ENCODE data around the gene NODAL.

NODAL gene

DNA sequence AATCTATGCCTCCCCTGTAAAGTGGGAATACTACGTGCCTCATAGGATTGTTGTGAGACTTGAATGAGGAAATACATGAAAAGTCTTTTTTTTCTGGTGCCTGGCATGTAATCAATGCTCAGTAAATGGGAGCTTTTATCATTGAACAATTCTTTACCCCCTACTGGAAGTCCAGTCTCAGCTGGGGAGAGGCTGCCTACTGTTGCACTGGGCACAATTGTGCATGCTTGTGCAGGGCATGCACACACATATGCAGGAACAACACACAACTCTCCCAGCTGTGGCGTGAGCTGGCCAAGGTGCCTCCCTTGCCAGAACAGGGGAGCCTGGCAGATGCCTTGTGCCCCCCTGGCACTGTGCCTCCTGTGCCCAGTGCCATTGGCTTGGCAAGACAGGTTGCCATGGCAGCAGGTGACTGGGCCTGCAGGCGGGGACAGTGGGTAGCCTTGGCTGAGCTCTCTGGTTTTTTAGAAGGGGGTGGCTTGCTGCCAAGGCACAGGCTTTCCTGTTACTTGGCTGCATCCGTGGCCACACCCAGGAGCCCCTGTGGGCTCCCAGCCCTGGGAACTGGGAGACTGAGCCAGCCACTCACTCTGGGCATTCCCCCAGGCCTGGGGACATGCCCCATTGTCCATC is 21.0 kb upstream of the NODAL start:
- no peak for DNase-seq

DNA sequence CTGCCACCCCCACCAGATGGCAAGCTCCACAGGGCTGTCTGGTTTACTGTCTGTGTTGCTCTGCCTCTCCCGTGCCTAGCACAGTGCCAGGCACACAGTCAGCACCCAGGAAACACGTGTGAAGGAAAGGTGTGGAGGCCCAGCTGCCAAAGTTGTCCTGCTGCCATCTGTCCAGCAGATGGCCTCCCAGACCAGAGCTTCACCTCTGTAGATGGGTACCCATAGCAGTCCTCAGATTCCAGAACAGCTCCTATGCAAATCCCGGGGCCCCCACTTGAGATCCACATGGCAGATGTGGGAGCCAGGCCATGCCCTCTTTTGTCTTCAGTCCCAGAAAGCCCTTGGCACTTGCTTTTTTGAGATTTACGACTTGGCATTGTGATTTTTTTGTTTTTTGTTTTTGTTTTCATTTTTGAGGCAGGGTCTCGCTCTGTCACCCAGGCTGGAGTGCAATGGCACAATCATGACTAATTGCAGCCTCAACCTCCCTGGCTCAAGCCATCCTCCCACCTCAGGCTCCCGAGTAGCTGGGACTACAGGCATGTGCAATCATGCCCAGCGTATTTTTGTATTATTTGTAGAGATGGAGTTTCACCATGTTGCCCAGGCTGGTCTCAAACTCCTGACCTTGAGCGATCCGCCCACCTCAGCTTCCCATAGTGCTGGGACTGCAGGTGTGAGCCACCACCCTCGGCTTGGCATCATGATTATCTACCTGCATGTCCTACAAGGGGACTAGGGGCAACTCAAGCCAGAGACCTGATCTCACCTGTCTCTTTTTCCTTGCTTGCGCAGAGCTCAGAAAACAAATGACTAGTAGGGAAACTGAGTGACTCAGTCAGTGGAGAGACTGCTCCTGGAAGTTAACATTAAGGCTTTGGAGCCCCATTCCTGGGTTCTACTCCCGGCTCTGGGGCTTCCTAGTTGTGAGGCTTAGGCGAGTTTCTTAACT is 20.2 kb upstream of the NODAL start:
- DNase-seq = peak; percentile 71

DNA sequence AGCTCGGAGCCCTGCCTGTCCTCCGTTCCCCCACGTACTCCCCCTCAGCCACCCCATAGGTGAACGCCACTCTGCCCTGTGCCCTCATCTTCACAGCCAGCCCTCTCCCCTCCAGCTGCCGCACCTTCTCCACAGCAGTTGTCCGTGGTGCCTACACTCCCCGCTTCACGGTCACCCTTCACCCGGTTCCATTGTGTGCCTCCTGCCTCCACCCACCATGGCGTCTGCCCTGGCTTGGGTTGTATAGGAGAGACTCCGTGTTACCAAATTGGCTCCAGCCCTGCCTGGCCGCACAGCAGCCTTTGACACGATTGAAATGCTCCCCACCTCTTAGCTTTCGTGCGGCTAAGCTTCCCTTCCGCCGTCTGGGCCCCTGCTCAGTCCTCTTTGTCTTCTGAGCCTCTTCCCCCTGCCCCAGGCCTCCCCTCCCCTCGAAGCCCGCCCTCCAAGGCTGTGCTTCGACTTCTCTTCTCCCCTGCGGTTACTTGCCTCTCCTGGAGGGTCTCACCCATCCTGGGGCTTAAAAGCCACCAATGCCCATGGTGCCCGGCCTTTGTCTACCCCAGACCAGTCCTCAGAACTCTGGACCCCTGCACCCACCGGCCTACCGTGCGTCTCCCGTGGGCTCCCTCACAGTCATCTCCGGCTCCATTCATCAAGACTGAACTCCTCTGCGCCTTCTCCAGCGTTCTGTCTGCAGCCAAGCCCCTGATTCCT is 18.5 kb upstream of the NODAL start:
- no peak for DNase-seq

DNA sequence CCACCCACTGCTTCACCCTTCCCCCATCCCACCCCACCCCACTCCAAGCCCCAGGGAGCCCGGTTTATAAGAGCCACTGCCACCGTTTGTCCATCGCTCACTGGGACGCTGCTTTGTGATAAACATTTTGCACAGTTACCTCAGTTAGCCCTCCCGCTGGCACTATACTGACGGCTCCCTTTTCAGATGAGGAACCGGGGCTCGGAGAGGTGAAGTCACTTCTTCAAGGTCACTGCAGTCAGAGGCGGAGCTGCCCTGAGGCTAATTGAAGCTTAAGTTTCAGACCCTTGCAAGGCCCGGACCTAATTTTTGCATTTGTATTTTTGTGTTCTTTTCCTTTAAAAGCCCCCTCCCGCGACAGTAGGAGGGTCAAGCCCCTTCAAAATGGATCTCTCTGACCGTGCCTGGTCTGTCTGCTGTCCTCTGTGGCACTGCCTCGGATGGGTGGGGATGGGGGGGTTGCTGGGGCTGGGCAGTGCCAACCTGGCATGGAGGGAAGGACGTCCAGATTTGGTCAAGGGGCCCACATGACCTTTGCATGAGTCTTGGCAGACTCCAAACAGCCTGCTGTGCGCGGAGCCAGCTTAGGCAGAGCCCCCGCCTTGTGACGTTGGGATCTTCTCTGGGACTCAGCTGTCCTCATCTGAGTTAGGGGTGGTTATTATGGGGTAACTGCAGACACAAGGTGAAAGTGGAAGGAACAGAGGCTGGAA is 17.7 kb upstream of the NODAL start:
- DNase-seq = no peak

- peak; percentile 81 for DNase-seq
Measured at GRCh38 chr10:70458329-70459060, 17.0 kb upstream of the NODAL start.

DNA sequence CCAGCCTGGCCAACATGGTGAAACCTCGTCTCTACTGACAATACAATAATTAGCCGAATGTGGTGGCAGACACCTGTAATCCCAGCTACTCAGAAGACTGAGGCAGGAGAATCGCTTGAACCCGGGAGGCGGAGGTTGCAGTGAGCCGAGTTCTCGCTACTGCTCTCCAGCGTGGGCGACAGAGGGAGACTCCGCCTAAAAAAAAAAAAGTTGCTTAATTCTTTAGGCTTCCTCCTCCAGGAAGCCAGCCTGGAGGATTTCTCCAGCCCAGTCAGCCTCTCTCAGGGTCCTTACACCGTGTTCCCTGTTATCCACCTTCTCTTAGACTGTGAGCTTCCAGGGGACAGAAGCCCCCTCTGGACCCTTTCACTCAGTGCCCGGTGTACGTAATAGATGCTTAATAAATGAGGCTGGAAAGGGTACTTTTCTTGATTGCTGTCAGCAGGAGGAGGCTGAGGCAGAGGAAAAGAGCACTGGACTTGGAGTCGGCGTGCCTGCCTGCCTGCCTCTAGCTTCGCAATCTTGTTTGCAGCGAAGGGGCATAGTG is 16.4 kb upstream of the NODAL start:
- no peak for DNase-seq

GRCh38 chr10:70456164-70456563 is 14.7 kb upstream of the NODAL start:
- DNase-seq = no peak

- DNase-seq = no peak
Measured at GRCh38 chr10:70455213-70455630, 13.7 kb upstream of the NODAL start.

DNA sequence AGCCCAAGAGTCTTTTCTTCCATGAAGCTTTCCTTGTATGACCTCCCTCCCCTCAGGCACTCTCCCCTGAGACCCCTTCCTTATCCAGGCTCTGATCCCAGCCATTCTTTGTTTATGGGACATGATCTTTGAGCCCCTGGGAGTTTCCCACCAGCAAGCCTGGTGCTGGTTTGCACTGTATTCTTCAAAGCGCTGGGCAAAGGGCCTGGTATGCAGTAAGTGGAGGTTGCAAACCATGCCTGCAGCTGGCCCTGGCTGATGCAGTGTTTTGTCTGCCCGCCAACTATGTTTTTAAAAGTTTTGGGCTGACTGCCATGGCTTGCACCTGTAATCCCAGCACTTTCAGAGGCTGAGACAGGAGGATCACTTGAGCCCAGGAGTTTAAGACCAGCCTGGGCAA is 6.8 kb upstream of the NODAL start:
- DNase-seq = no peak

GRCh38 chr10:70445718-70446657 is 4.5 kb upstream of the NODAL start:
- DNase-seq = no peak

- no peak for DNase-seq
Measured at GRCh38 chr10:70444744-70445143, 3.3 kb upstream of the NODAL start.

- DNase-seq = no peak
Measured at GRCh38 chr10:70442332-70442988, 979 bp upstream of the NODAL start.

DNA sequence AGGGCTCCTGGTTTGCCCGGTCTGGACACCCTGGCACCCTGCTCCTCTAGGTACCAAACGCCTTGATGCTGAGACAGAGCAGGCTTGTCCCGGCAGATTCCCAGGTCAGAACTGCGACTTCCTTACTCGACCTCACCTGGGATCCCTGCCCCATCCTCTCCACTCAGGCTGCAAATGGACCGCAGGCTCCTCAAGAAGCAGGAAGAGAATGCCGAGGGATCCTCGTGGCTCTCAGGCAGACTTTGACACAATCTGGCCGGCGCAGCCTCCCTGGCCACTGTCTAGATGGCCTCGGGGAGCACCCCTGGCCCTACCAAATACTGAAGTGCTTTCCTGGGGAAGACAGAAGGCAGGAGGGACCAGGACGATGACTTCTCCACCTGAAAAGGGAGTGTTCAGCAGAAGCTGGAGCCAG is 421 bp upstream of the NODAL start:
- DNase-seq = no peak

GRCh38 chr10:70440296-70441160 is 953 bp downstream of the NODAL start:
- DNase-seq = peak; percentile 55

DNA sequence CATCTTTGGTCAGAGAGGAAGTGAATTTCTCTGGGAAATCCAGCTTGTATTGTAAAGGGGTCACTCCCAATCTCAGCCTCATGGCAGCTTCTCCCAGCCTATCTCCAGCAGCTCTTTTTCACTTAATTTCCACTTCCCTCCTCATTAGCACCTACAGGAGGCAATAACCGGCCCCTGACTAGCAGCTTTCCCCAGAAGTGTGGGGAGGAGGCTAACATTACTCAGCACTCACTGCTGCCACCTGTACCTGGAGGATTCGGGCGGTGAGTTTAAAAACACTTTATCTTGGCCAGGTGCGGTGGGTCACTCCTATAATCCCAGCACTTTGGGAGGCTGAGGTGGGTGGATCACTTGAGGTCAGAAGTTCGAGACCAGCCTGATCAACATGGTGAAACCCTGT is 3.8 kb downstream of the NODAL start:
- DNase-seq = no peak

DNA sequence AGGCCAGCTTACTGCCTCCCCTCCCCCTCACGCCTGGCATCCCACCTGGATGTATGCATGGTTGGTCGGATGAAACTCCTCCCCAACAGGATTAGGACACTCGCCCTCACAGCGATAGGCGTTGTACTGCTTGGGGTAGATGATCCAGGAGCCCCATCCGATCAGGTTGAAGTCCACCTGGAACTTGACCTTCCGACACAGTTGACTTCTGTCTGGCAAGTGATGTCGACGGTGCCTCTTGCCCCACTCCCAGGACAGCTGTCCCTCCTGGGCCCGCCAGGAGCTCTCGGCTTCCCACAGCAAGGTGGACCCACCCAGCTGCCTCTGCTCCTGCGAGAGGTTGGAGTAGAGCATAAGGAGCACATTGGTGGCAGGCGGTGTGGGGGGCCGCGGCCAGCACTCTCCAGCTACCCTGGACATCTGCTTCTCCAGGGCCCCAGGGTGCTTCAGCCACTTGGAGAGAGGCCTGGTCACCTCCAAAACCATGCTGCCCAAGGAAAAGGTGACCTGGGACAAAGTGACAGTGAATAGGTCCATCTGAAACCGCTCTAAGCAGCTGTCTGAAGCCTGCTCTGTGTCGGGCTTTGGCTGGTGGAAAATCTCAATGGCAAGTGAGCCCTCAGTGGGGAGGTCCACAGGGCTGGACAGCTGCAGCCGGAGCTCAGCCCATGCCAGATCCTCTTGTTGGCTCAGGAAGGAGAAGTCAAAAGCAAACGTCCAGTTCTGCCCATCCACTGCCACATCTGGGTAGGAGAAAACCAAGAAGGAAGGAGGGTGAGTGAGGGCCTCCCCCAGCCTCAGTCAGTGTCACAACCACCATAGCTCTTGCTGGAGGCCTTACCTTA is 6.0 kb downstream of the NODAL start:
- DNase-seq = no peak

DNA sequence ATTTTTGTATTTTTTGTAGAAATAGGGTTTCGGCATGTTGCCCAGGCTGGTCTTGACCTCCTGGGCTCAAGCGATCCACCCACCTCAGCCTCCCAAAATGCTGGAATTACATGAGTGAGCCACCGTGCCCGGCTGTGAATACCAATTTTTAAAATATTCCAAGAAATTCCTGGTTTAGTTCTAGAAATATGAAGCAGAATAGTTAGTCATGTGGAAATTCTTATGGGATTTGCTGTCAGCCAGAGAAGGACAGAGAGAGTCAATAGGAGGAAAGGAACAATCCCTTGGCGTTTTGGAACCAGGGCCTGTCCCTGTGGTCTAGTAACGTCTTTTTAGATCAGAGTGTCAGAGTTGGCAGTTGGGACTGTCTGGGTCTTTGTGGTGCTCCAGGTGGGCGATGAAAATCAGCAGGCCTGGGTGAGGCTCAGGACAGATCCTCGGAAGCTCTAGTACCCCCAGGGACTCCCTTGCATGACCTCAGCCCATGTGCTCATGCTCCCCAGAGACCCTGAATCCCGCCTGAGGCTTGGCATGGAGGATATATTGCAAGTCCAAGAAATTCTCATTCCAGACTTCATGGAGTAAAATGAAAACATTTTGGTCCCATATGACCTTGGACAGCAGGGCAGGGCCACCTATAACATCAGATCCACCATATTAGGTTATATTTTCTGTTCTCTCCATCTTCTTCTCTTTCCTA is 7.8 kb downstream of the NODAL start:
- no peak for DNase-seq

All from retina (tissue), 1 donor.